CD4-positive, alpha-beta T cell treated with Interleukin-10 for 1 hour (primary cell): ENCODE measurements around the gene SIX1.

Experiments used
- DNase-seq: peaks from one replicate; pipeline ENCODE4 v3.0.0-alpha.2; 2020

The SIX1 gene

DNA sequence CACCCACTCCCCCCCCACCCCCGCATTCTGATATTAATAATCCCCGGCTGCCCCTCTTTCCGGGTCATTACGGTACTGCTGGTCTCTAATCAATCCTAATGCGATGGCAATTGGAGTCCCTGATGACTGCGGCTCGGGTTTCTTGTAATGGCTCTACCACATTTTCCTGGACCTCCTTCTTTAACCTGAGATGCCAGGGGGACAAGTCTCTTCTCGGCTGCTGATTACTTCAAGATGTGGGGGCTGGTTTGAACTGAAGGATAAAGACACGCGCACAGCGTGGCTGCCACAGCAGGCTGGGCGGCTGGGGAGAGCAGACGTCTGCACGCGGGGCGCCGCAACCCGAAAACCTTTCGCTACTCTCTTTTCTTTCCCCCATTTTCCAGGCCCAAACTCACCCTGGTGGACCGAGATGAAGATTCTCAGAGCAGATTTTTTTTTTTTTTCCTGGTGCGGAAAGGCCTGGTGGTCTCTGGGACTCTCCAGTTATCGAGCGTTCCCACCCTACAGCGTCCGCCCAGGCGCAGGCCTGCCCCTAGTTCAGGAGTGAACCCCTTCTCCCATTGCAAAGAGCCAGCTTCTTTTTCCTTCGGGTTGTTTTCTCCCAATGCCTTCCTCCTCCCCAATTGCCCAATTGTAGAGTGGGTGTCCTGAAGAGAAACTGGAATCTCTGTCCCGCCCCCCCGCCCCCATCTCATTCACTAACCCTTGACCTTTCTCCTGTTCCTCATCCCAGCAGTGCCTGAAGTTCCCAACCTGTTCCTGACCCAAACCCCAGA is 6.0 kb upstream of the SIX1 start:
- no peak for DNase-seq

DNA sequence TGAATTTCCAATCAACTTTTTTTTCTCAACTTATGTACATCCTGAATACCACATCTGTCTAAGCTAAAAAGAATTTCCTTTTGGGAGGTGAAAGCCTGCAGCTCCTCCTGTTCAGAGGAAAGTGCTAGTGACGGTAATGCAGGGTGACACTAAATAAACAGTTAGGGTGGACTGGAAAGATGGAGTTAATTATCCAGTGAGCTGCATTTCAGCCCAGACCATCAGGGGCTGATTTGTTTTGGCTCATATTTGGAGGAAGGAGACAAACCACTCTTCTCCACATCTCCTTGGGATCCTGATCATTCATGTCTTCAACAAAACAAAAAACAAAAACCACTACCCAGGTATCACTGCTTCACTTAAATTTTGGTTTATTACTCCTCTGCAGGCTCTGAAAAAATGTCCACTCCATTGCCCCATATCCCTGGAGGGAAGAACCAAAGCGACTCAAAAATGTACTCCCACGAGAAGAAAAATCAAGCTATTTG is 5.1 kb upstream of the SIX1 start:
- DNase-seq, result no peak

- DNase-seq, result no peak
Observed at GRCh38 chr14:60653701-60654161, 4.5 kb upstream of the SIX1 start.

- no peak for DNase-seq
Observed at GRCh38 chr14:60652674-60653651, 3.7 kb upstream of the SIX1 start.

DNA sequence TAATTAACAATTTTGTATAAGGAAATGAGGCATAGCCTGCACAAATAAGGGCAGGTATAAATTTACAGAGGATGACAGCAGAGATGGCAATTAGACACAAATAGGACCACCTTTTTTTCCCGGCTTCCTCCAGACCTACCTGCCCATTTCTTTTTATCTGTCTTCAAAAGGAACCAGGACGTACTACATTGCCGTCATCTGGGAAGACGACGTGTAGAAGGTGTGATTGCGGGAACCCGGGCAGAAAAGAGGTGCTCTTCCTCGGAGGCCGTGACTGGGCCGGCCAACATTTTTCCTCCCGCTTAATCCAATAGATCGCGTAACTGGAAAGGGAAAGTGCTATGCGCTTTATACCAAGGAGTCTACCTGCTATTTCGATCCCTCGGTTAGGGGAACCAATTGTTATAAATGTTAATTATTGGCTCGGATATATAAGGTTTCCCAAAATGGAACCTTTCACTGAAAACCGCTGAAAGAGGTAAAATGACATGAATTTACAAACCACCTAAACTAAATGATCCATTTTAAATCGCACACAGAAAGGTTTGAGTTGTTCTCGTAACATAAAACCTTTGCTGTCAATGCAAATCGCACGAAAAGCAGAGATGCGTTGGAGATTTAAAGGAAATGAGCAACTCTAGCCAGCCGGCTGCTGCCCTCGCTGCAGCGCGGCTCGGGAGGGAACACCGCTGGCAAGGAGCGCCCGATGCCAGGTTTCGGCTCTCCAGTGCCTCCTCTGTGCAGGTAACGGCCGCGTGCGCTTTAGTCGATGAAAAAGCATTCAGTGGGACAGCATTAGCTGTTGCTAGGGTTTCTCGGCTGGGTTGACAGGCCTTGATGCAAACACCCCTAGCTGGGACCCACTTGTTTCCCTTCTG is 2.8 kb upstream of the SIX1 start:
- no peak for DNase-seq

DNA sequence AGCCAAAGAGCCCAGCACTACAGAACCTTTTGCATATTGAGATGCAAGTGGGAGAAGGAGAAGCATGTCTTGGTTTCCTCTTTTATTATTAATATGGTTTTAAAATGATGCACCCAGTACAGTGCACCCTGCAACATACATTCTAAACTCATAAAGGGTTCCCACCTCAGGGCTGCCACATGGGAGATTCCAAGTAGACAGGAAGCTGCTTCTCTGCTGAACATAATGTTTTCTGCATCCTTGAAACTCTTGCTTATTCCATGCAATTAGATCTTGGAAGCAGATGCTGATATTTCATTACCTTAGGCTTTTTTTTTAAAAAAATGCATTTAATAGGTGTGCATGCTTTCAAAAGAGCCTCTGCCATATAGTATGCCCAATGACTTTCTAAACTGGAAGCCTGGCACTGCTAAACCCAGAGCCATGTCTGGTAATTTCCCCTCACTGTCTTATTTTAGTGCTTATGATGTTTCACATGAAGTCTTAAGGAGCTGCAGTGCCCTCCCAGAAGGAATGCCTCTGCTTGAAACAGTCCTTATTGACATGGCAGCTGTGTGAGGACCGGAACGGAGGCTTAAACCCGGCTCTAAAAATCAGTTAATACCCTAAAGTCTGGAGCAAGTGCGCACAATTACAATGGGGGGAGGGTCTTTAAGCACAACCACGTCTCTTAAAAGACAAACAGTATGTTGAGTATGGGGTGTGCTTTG is 2.0 kb upstream of the SIX1 start:
- no peak for DNase-seq

DNA sequence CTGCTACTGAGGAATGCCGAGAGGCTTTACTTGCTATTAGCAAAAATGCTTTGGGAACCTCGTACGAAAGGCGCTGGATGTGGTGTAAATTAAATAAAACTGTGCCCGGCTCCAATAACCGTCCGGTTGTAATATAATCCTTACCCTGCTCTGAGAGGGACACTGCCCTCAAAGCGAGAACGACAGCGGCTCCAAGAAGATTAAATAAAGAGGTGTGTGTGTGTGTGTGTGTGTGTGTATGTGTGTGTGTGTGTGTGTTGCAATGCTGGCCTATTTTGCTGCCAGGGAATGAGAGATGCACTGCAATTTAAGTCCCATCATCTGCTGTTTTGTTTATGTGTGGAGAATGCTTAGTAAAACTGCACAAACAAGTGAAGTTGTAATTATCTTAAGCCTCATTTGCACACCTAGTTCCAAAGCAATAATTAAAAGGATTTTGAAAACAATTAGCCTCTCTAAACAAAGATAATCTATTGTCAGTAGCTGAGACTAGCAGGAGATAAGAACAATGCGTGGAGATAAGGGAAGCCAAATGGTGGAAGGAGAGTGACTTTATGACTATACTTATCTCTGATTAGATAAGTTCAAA is 1.2 kb upstream of the SIX1 start:
- no peak for DNase-seq

DNA sequence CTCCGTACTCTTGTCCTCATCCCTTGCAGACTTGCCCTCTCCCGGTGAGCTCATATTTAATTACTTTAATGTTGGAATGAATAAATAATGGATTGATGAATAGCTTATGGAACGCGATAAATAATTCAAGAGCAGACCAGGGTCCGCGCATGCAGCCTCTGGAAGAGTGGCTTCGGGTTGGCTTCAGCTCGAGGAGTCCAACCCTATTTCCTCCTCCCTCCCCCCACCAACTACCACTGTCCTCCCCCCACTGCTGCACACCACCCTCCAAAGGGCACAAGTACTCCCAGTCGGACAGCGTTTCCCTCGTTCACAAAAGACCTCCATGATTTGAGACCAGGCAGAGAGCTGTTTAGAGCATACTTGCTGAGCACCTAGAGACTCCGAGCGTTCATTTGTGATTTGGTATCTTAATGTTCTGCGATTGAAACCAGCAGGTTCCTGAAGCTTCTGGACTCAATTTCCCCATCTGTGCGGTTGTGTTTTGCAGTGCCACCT is 647 bp upstream of the SIX1 start:
- DNase-seq, result no peak

GRCh38 chr14:60648249-60648933 is 886 bp downstream of the SIX1 start:
- DNase-seq, result no peak

DNA sequence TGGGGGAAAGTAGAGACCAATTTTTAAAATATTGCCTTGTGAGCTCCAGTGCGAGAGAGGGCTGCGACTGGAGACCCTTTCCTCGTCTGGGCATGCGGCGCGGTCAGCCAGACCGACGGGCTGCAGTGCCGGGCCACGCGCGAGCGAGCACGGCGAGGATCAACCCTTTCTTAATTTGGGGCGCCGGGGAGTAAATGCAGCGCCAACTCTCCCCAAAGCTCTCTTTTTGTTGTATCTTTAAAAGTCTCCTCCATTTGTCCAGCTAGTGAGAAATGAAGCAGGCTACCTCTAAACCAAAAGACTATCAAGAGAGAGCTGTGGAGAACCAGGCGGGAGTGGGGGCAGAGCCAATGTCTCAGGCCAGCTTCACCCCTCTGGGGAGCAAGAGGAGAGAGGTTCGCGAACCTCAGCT is 1.4 kb downstream of the SIX1 start:
- no peak for DNase-seq

GRCh38 chr14:60647081-60647836 is 2.0 kb downstream of the SIX1 start:
- no peak for DNase-seq

DNA sequence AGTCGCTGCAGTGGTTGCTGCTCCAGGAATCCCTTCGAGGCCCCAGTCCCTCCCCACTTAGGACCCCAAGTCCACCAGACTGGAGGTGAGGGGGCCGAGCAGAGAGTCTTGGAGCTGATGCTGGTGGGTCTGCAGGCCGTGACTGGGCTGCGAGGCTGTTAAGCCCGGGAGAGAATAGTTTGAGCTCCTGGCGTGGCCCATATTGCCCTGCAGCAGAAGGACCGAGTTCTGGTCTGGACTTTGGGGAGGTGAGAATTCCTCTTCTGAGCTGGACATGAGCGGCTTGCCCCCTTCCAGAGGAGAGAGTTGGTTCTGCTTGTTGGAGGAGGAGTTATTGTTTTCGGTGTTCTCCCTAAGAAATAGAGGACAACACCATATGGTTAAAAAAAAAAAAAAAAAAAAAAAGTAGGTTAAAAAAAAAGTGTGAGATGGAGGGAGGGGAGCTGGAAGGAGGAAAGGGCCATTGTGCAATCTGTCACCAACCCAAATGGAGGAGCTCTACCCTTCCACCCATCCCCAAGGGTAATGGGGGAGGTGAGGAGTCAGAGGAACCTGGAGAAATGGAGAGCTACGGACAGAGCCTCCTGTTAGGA is 3.0 kb downstream of the SIX1 start:
- no peak for DNase-seq

DNA sequence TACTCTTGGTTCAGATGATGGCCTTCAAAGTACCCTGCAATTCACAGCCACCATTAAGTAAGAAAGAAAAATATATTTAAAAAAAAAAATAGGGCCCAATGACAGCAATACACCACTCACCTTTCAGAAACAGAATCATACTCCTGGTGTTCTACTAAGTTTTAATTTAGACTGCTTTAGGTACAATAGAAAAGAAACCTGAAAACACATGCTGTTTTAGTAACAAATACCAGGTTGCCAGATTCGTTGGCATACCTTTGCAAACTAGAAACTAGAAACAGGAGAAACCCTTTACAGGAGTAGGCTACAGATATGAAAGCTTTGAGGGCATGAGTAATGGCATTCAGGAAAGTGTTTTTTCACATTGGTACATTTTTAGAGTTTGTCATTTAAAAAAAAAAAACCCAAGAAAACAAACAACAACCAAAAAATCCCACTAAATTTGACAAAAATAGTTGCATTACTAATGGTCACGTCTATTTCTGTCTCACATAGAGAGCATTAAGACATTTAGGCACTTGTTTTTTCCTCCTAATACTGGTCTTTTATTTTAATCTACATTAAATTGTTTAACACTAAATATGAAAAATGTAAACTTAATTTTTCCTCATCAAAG is 4.0 kb downstream of the SIX1 start:
- no peak for DNase-seq

DNA sequence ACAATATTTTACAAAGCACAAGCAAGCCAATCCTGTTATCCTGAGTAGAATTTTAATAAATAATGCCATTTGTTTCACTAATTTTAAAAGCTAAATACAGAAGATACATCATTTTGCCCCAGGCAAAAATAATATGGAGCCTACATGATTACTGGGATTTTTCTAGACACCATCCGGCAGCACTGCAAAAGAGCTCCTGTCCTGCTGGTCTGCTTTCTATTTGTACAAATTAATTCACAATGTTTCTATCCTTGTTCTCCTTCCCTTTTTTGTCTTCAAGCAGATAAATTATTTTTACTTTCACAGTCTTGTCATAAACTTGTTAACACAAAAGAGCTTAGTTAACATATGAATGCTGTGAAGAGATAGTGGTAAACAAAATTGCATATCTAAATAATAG is 4.6 kb downstream of the SIX1 start:
- no peak for DNase-seq

DNA sequence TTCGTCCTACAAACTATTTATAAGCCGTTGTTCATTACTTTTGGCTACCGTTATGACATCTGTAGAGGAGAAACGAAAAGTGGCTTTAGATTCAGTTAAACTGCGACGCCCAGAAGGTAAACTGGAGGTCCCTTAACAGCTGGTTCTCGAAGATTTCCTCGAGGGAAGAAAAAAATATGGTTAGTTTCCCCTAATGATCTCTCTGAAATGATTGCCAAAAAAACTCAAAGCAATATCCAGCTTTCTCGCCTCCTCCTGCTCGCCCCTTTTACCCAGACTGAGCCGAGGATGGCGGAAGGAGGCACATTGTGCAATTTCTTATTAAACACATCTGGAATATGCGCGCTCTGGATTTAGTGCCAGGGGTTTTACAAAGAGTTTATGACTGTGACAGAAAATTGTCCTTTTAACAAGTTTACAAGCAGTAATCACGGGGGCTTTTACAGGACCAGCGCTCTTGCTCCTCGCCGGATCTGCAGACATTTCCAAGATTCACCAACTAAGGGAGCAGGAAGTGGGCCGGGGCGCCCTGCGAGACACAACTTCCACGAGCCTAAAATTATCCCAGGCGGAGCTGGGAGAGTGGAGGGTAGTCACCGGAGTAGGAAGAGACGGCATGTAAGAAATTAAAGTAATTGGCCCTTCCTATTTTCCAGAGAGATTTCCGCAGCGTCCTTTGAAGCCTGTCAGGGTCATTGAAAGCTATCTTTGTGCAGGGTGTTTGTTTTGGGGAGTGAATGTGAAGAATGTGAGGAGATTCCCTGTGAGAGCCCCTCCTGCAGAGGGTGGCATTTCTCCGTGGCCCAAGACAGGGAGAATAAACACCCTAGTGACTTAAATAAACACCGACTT is 5.6 kb downstream of the SIX1 start:
- no peak for DNase-seq

- no peak for DNase-seq
Observed at GRCh38 chr14:60643141-60643462, 6.2 kb downstream of the SIX1 start.

- no peak for DNase-seq
Observed at GRCh38 chr14:60642270-60643140, 6.8 kb downstream of the SIX1 start.
